ENCODE measurements around the gene PRPF38A. TPM values are rescaled to one million over a fixed set of nuclear protein-coding genes. Genes with fewer than 3 reads are reported as not detected.
"Not testable (repeated sequence)": the region's sequence is repeated elsewhere in the genome, so short reads cannot be mapped to it uniquely, and the experiment has no call there.

The PRPF38A gene
- total RNA-seq = 11.2 TPM in 2 replicates
- polyA plus RNA-seq (2012) = 14.3 TPM

- peak; percentile 98 for DNase-seq (ENCODE audit: low read depth)
Observed at GRCh38 chr1:52404116-52404974, at the start of gene PRPF38A, which contains the start of gene ORC1. Gene PRPF38A, plus strand, starts transcription at chr1:52404602. Its CDS starts 148 bp downstream, at chr1:52404750. Gene ORC1, minus strand, starts transcription at chr1:52404423. Its CDS starts 2,200 bp downstream, at chr1:52402223.

- no peak for DNase-seq (ENCODE audit: low read depth)
Observed at GRCh38 chr1:52355436-52355835, 49.0 kb upstream of the PRPF38A start.

GRCh38 chr1:52355847-52356505 is 48.4 kb upstream of the PRPF38A start:
- DNase-seq (ENCODE audit: low read depth) = no peak

GRCh38 chr1:52356818-52357355 is 47.5 kb upstream of the PRPF38A start:
- DNase-seq (ENCODE audit: low read depth) = no peak

- DNase-seq (ENCODE audit: low read depth) = no peak
Observed at GRCh38 chr1:52357397-52357796, 47.0 kb upstream of the PRPF38A start.

- no peak for DNase-seq (ENCODE audit: low read depth)
Observed at GRCh38 chr1:52358851-52359497, 45.4 kb upstream of the PRPF38A start.

- no peak for DNase-seq (ENCODE audit: low read depth)
Observed at GRCh38 chr1:52359676-52360594, 44.5 kb upstream of the PRPF38A start.

- DNase-seq (ENCODE audit: low read depth) = no peak
Observed at GRCh38 chr1:52360595-52360968, 43.8 kb upstream of the PRPF38A start.

GRCh38 chr1:52364235-52364839 is 40.1 kb upstream of the PRPF38A start:
- DNase-seq (ENCODE audit: low read depth) = no peak

GRCh38 chr1:52365071-52365745 is 39.2 kb upstream of the PRPF38A start:
- DNase-seq (ENCODE audit: low read depth) = peak; percentile 79

GRCh38 chr1:52365746-52366516 is 38.5 kb upstream of the PRPF38A start, which contains the start of gene CC2D1B:
Gene CC2D1B, minus strand, starts transcription at chr1:52366205. Its CDS starts 1,585 bp downstream, at chr1:52364620.
- DNase-seq (ENCODE audit: low read depth) = peak; percentile 96

GRCh38 chr1:52366517-52366827 is 37.9 kb upstream of the PRPF38A start:
- no peak for DNase-seq (ENCODE audit: low read depth)

GRCh38 chr1:52367272-52367671 is 37.1 kb upstream of the PRPF38A start:
- DNase-seq (ENCODE audit: low read depth) = no peak

GRCh38 chr1:52368383-52369172 is 35.8 kb upstream of the PRPF38A start:
- DNase-seq (ENCODE audit: low read depth) = peak; percentile 43

GRCh38 chr1:52369851-52370250 is 34.6 kb upstream of the PRPF38A start:
- not testable (repeated sequence) for DNase-seq (ENCODE audit: low read depth)

- no peak for DNase-seq (ENCODE audit: low read depth)
Observed at GRCh38 chr1:52385376-52385775, 19.0 kb upstream of the PRPF38A start.

- no peak for DNase-seq (ENCODE audit: low read depth)
Observed at GRCh38 chr1:52386458-52386857, 17.9 kb upstream of the PRPF38A start.

GRCh38 chr1:52393174-52393573 is 11.2 kb upstream of the PRPF38A start:
- DNase-seq (ENCODE audit: low read depth) = no peak
